Measurements from ENCODE around the gene DTNB.

Gene DTNB

GRCh38 chr2:25335971-25336370 lies 337.4 kb downstream of the DTNB start:
- no peak for DNase-seq

- DNase-seq = no peak
Observed at GRCh38 chr2:25335204-25335603, 338.2 kb downstream of the DTNB start.

- no peak for DNase-seq
Observed at GRCh38 chr2:25334482-25334881, 338.9 kb downstream of the DTNB start.

GRCh38 chr2:25333981-25334380 lies 339.4 kb downstream of the DTNB start:
- DNase-seq = no peak

- DNase-seq = no peak
Observed at GRCh38 chr2:25332571-25332970, 340.8 kb downstream of the DTNB start.

- no peak for DNase-seq
Observed at GRCh38 chr2:25331686-25332365, 341.6 kb downstream of the DTNB start.

GRCh38 chr2:25330937-25331336 lies 342.4 kb downstream of the DTNB start:
- DNase-seq = no peak

GRCh38 chr2:25330273-25330672 lies 343.1 kb downstream of the DTNB start:
- DNase-seq = no peak

- DNase-seq = no peak
Observed at GRCh38 chr2:25328152-25329085, 345.0 kb downstream of the DTNB start.
